Muscle layer of colon (tissue), 2 donors: ENCODE measurements around the gene FAM149B1.
"Not testable (repeated sequence)": the region's sequence is repeated elsewhere in the genome, so short reads cannot be mapped to it uniquely, and the experiment has no call there.

ENCODE experiments used
- H3K27ac ChIP-seq: one replicate; pipeline ENCODE4 v1.7.0; 2013; ENCODE audit warnings: low read depth, mild to moderate bottlenecking, low read length, moderate library complexity
- H3K27me3 ChIP-seq, 2 donors: one replicate each; pipeline ENCODE4 v1.7.0; 2013; ENCODE audit warnings: low read length in 2 of 2, mild to moderate bottlenecking in 2 of 2; ENCODE audit not compliant: insufficient read depth in 2 of 2, control insufficient read depth in 1 of 2
- H3K36me3 ChIP-seq: one replicate; pipeline ENCODE4 v1.7.0; 2013; ENCODE audit warnings: mild to moderate bottlenecking, low read length; ENCODE audit not compliant: insufficient read depth
- H3K4me1 ChIP-seq: one replicate; pipeline ENCODE4 v1.7.0; 2013; ENCODE audit warnings: mild to moderate bottlenecking, low read length; ENCODE audit not compliant: insufficient read depth
- H3K4me3 ChIP-seq, 2 donors: one replicate each; pipeline ENCODE4 v1.7.0; 2013; ENCODE audit warnings: low read length in 2 of 2, low read depth in 1 of 2, mild to moderate bottlenecking in 1 of 2, moderate library complexity in 1 of 2
- H3K9ac ChIP-seq: one replicate; pipeline ENCODE4 v1.7.0; 2013; ENCODE audit warnings: low read length
- H3K9me3 ChIP-seq: one replicate; pipeline ENCODE4 v1.7.0; 2013; ENCODE audit warnings: mild to moderate bottlenecking, low read length
- donor health status: abdominal sarcoma.
- donor health status: Adenocarcinoma of cecum.

Gene FAM149B1

GRCh38 chr10:73258612-73259011 is 90.7 kb downstream of the FAM149B1 start:
- not testable (repeated sequence) for H3K36me3 ChIP-seq, H3K9me3 ChIP-seq, H3K9ac ChIP-seq, H3K4me1 ChIP-seq, H3K27me3 ChIP-seq, H3K27ac ChIP-seq, H3K4me3 ChIP-seq

DNA sequence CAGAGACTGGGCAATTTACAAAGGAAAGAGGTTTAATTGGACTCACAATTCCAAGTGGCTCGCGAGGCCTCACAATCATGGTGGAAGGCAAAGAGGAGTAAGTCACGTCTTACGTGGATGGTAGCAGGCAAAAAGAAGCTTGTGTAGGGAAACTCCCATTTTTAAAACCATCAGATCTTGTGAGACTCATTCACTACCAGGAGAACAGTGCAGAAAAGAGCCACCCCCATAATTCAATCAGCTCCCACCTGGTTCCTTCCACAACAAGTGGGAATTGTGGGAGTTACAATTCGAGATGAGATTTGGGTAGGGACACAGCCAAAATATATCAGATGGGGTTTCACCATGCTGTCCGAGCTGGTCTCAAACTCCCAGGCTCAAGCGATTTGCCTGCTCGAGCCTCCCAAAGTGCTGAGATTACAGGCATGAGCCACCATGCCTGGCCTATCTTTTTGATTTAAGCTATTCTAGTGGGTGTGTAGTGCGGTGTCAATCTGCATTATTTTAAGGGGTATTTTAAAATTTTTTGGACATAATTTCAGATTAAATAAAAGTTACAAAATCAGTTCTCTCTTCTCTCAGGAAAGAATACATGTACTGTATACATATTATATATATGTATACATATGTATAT is 93.6 kb downstream of the FAM149B1 start:
- Histone ChIP-seq H3K9me3 (no peaks in the 10 kb centered on the region), H3K27ac (no peak overlapping the region), H3K27me3 (no peaks in the 10 kb centered on the region), H3K9ac (no peak overlapping the region), H3K4me1 (no peaks in the 10 kb centered on the region), H3K4me3 (no peak overlapping the region), H3K36me3 (no peaks in the 10 kb centered on the region)

DNA sequence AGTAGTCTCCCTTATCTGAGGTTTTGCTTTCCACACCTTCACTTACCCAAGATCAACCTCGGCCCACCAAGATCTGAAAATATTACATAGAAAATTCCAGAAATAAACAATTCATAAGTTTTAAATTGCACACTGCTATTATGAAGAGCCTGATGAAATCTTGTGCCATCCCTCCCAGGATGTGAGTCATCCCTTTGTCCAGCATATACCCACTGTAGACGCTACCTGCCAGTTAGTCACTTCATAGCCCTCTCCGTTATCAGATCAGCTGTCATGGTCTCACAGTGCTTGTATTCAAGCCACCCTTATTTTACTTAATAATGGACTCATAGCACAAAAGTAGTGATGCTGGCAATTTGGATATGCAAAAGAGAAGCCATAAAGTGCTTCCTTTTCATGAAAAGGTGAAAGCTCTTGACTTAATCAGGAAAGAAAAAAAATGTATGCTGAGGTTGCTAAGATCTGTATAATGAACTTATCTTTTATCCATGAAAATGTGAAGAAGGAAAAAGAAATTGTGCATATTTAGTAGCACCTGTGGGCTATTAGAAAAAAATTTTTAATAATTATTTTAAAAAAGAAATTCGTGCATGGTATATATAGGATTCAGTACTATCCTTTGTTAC is 94.3 kb downstream of the FAM149B1 start:
- Histone ChIP-seq H3K9ac (no peak overlapping the region), H3K9me3 (no peaks in the 10 kb centered on the region), H3K27me3 (no peaks in the 10 kb centered on the region), H3K4me3 (no peak overlapping the region), H3K36me3 (no peaks in the 10 kb centered on the region), H3K27ac (no peak overlapping the region), H3K4me1 (no peaks in the 10 kb centered on the region)

GRCh38 chr10:73262880-73263555 is 95.1 kb downstream of the FAM149B1 start:
- Histone ChIP-seq H3K9ac (no peak overlapping the region), H3K4me3 (no peak overlapping the region), H3K27me3 (no peaks in the 10 kb centered on the region), H3K9me3 (no peaks in the 10 kb centered on the region), H3K36me3 (no peaks in the 10 kb centered on the region), H3K4me1 (no peaks in the 10 kb centered on the region), H3K27ac (no peak overlapping the region)

DNA sequence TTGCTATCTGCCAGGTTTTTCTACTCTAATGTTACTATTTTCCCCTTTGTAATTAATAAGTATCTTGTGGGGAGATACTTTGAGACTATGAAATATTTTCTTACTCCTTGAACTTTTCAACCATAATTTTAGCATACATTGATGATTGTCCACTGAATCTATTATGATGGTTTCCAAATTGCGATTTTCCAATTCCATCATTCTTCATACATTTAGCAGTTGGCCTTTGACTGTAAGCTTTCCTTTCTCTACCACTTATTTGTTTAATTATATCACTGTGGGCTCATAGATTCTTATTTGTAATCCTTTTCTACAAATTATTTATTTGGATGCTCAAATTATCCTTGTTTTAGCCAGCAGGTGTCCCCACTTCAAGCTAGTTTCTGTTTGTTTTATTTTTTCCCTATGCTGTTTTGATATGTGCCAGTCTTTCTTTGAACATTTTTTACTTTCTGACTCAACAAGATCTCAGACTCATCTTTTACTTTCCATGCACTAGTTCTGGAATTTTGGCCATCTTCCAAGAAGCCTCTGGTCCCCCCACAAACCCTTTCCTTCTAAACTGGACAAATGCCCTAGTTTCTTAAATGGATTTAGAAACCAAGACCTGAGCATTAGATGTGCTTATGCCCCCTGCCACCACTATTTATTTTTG is 95.9 kb downstream of the FAM149B1 start:
- Histone ChIP-seq H3K9me3 (no peaks in the 10 kb centered on the region), H3K4me1 (no peaks in the 10 kb centered on the region), H3K4me3 (no peak overlapping the region), H3K9ac (no peak overlapping the region), H3K36me3 (no peaks in the 10 kb centered on the region), H3K27me3 (no peaks in the 10 kb centered on the region), H3K27ac (no peak overlapping the region)

DNA sequence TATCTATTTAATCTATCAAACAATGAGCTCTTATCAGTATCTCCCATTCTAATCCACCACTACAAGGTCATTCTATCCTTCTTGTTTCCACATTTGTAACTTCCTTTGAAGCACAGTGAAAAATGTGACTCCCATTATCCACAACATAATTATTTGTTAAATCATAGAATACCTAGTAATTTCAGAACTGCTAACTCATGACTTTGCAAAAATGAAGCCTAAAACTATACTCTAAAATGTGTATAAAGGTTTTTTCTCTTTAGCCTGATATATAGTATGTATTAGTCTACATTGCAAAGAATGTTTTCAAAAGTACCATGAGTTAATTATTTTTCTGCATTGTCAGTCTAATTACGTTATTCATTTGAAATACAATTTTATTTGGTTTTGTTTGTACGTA is 96.5 kb downstream of the FAM149B1 start:
- H3K9ac ChIP-seq = no peak overlapping the region
- H3K9me3 ChIP-seq = no peaks in the 10 kb centered on the region
- no peaks in the 10 kb centered on the region for H3K36me3 ChIP-seq
- no peaks in the 10 kb centered on the region for H3K27me3 ChIP-seq
- H3K4me3 ChIP-seq = no peak overlapping the region
- no peak overlapping the region for H3K27ac ChIP-seq
- no peaks in the 10 kb centered on the region for H3K4me1 ChIP-seq

GRCh38 chr10:73281097-73281496 is 113.2 kb downstream of the FAM149B1 start:
- H3K36me3 ChIP-seq = no peaks in the 10 kb centered on the region
- H3K4me1 ChIP-seq = no peaks in the 10 kb centered on the region
- no peaks in the 10 kb centered on the region for H3K9me3 ChIP-seq
- H3K9ac ChIP-seq = no peak overlapping the region
- no peak overlapping the region for H3K4me3 ChIP-seq
- no peaks in the 10 kb centered on the region for H3K27me3 ChIP-seq
- H3K27ac ChIP-seq = no peak overlapping the region

DNA sequence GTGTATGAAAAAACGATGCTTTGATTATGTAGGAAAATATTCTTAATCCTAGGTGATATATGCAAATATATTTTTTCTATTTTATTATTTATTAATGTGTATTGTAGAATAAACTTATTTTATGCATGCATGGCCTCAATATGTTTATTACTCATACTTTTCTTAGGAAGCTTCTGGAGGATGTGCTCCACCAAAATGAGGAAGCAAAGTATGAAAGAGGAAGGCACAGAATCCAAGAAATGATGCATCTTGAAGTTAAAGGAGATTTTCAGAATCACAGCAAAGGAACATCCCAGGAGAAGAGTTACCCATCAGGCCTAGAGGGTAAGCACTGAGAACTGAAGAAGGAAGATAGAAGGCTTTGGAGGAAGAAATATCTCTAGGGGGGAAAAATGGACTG is 119.5 kb downstream of the FAM149B1 start:
- Histone ChIP-seq H3K36me3 (no peaks in the 10 kb centered on the region), H3K9me3 (no peaks in the 10 kb centered on the region), H3K27ac (no peak overlapping the region), H3K4me3 (no peak overlapping the region), H3K4me1 (no peaks in the 10 kb centered on the region), H3K9ac (no peak overlapping the region), H3K27me3 (no peaks in the 10 kb centered on the region)

- Histone ChIP-seq H3K9ac (no peak overlapping the region), H3K9me3 (no peaks in the 10 kb centered on the region), H3K4me3 (no peak overlapping the region), H3K4me1 (no peaks in the 10 kb centered on the region), H3K27ac (no peak overlapping the region), H3K27me3 (no peaks in the 10 kb centered on the region), H3K36me3 (no peaks in the 10 kb centered on the region)
These were observed 122.0 kb downstream of the FAM149B1 start for GRCh38 chr10:73289958-73290357.

GRCh38 chr10:73293461-73293860 is 125.5 kb downstream of the FAM149B1 start:
- no peaks in the 10 kb centered on the region for H3K4me1 ChIP-seq
- H3K36me3 ChIP-seq = no peaks in the 10 kb centered on the region
- no peaks in the 10 kb centered on the region for H3K9me3 ChIP-seq
- no peak overlapping the region for H3K27ac ChIP-seq
- no peaks in the 10 kb centered on the region for H3K27me3 ChIP-seq
- H3K4me3 ChIP-seq = no peak overlapping the region
- no peak overlapping the region for H3K9ac ChIP-seq
